RWPE1 (cell line): Measurements from ENCODE around the gene TSPAN11.

ENCODE experiments used
- CTCF ChIA-PET: fragments of 350-600 bp; sonication (Branson Sonifier 250); formaldehyde crosslinking; extraction: SDS; loops from one replicate; lab custom pipeline; 2021; lab: Yijun Ruan, JAX
- POLR2A ChIA-PET: fragments of 400-600 bp; formaldehyde crosslinking; extraction: SDS; loops from one replicate; lab custom pipeline; 2020; ENCODE audit warnings: antibody characterized with exemption; ENCODE audit not compliant: low non-redundant PET; lab: Yijun Ruan, JAX
- DNase-seq: peaks from one replicate; pipeline ENCODE4 v3.0.0; 2012; ENCODE audit warnings: low spot score
- H3K27ac ChIP-seq: fragments of 450-650 bp; 2 replicates; pipeline ENCODE4 v1.5.1; 2017
- CTCF ChIP-seq: fragments of 450-650 bp; conservative IDR thresholded peaks from 2 replicates; pipeline ENCODE4 v1.5.1; 2017; ENCODE audit warnings: low read depth, mild to moderate bottlenecking

TSPAN11 gene

GRCh38 chr12:30988646-30989286 lies 62.2 kb downstream of the TSPAN11 start:
- ChIA-PET POLR2A (interaction anchor here (0.7 kb wide), 1 partner anchor 235 kb away, joined by 3 read pairs; no protein-coding TSS in a partner anchor), CTCF (interaction anchor here (1.8 kb wide), 1 partner anchor 138 kb away, joined by 6 read pairs; no protein-coding TSS in a partner anchor)

GRCh38 chr12:30989754-30990153 lies 63.2 kb downstream of the TSPAN11 start:
- H3K27ac ChIP-seq: no peak overlapping the region
- POLR2A ChIA-PET: no interaction called here
- CTCF ChIA-PET: interaction anchor here (1.8 kb wide), 1 partner anchor 139 kb away, joined by 6 read pairs; no protein-coding TSS in a partner anchor
- DNase-seq: no peak
- TF ChIP-seq CTCF: no peak

More at GRCh38 chr12:30988646-30989286, 62.2 kb downstream of the TSPAN11 start:
- TF ChIP-seq CTCF: no peak
- no peak for DNase-seq
- H3K27ac ChIP-seq: no peak overlapping the region

GRCh38 chr12:30990316-30990715 lies 63.8 kb downstream of the TSPAN11 start:
- H3K27ac ChIP-seq: no peak overlapping the region
- DNase-seq: no peak
- no peak for TF ChIP-seq CTCF
- POLR2A ChIA-PET: no interaction called here
- CTCF ChIA-PET: interaction anchor here (1.8 kb wide), 1 partner anchor 139 kb away, joined by 6 read pairs; no protein-coding TSS in a partner anchor

GRCh38 chr12:30990776-30991175 lies 64.2 kb downstream of the TSPAN11 start:
- no peak for TF ChIP-seq CTCF
- ChIA-PET CTCF (interaction anchor here (1.8 kb wide), 1 partner anchor 140 kb away, joined by 6 read pairs; no protein-coding TSS in a partner anchor), POLR2A (no interaction called here)
- DNase-seq: no peak
- H3K27ac ChIP-seq: no peak overlapping the region

- CTCF ChIA-PET: no interaction called here
Measured at GRCh38 chr12:30991466-30991865, 64.9 kb downstream of the TSPAN11 start.

GRCh38 chr12:30992381-30992780 lies 65.8 kb downstream of the TSPAN11 start:
- ChIA-PET CTCF (interaction anchor here (0.9 kb wide), 1 partner anchor 141 kb away, joined by 3 read pairs; no protein-coding TSS in a partner anchor), POLR2A (no interaction called here)
- H3K27ac ChIP-seq: no peak overlapping the region
- DNase-seq: no peak
- no peak for TF ChIP-seq CTCF

More at GRCh38 chr12:30991466-30991865, 64.9 kb downstream of the TSPAN11 start:
- POLR2A ChIA-PET: no interaction called here
- H3K27ac ChIP-seq: no peak overlapping the region
- TF ChIP-seq CTCF: no peak
- DNase-seq: no peak
